A673 (cell line): ENCODE results near the gene MPEG1.

Source experiments
- EZH2 ChIP-seq: fragments of 200-600 bp; sonication (generic); IDR thresholded peaks from 2 replicates; pipeline ENCODE4 v1.6.1; 2017; ENCODE audit warnings: borderline replicate concordance, low read depth, mild to moderate bottlenecking, mixed read lengths, antibody characterized with exemption, low read length; ENCODE audit not compliant: poor library complexity, severe bottlenecking
- TF ChIP-seq, protein P1 (sequence below): fragments of 300-800, 200-600 bp; sonication (generic); conservative IDR thresholded peaks from 2 replicates; pipeline ENCODE4 v1.5.1; 2017; ENCODE audit warnings: low read depth, mild to moderate bottlenecking, antibody characterized with exemption, low read length, moderate library complexity, mixed read lengths

GRCh38 chr11:59205648-59206047 lies 7.1 kb downstream of the MPEG1 start:
- TF ChIP-seq, protein P1, sequence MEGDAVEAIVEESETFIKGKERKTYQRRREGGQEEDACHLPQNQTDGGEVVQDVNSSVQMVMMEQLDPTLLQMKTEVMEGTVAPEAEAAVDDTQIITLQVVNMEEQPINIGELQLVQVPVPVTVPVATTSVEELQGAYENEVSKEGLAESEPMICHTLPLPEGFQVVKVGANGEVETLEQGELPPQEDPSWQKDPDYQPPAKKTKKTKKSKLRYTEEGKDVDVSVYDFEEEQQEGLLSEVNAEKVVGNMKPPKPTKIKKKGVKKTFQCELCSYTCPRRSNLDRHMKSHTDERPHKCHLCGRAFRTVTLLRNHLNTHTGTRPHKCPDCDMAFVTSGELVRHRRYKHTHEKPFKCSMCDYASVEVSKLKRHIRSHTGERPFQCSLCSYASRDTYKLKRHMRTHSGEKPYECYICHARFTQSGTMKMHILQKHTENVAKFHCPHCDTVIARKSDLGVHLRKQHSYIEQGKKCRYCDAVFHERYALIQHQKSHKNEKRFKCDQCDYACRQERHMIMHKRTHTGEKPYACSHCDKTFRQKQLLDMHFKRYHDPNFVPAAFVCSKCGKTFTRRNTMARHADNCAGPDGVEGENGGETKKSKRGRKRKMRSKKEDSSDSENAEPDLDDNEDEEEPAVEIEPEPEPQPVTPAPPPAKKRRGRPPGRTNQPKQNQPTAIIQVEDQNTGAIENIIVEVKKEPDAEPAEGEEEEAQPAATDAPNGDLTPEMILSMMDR, result no peak
- TF ChIP-seq EZH2, result no peak
